ENCODE measurements around the gene ITPR2.

Gene ITPR2

DNA sequence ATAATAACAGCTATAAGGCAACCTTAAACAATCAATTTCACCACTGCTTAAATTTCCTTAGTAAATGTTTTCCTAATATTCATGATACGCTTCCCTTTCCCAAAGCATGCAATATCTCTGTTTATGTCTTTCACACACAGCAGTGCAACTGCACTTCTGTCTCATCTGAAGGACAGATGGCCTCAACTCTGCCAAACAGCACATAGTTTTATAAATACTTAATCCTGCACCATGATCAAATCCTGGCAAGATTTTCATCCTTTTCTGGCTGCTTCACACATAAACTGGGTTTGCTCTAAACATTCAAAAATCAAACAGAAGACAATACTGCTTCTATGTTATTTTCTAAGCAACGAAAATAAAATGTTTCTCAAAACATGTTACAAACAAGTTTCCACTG lies 266.3 kb downstream of the ITPR2 start:
- TF ChIP-seq, protein P1, sequence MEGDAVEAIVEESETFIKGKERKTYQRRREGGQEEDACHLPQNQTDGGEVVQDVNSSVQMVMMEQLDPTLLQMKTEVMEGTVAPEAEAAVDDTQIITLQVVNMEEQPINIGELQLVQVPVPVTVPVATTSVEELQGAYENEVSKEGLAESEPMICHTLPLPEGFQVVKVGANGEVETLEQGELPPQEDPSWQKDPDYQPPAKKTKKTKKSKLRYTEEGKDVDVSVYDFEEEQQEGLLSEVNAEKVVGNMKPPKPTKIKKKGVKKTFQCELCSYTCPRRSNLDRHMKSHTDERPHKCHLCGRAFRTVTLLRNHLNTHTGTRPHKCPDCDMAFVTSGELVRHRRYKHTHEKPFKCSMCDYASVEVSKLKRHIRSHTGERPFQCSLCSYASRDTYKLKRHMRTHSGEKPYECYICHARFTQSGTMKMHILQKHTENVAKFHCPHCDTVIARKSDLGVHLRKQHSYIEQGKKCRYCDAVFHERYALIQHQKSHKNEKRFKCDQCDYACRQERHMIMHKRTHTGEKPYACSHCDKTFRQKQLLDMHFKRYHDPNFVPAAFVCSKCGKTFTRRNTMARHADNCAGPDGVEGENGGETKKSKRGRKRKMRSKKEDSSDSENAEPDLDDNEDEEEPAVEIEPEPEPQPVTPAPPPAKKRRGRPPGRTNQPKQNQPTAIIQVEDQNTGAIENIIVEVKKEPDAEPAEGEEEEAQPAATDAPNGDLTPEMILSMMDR (IDR thresholded peaks at IDR 0.05; ENCODE audit: low read depth, low read length, missing control alignments), result no peak
- no peak overlapping the region for H3K4me3 ChIP-seq (replicated peaks; ENCODE audit: low read depth, low read length)
- DNase-seq (ENCODE audit: extremely low read depth, low read depth), result peak; percentile 9

DNA sequence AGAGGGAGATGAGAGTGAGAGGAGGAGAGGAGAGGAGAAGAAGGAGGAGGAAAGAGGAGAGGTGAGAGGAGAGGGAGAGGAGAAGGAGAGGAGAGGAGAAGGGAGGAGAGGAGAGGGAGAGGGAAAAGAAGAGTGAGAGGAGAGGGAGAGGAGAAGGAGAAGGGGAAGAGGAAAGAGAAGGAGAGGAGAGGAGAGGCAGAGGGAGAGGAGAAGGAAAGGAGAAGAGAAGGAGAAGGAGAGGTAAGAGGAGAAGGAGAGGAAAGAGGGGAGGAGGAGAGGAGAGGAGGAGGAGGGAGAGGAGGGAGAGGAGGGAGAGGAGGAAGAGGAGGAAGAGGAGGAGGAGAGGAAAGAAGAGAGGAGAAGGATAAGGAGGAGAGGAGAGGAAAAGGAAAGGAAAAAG lies 266.8 kb downstream of the ITPR2 start:
- H3K4me3 ChIP-seq (replicated peaks; ENCODE audit: low read depth, low read length), result no peak overlapping the region
- TF ChIP-seq, protein P1 (IDR thresholded peaks at IDR 0.05; ENCODE audit: low read depth, low read length, missing control alignments), result no peak
- DNase-seq (ENCODE audit: extremely low read depth, low read depth), result no peak

DNA sequence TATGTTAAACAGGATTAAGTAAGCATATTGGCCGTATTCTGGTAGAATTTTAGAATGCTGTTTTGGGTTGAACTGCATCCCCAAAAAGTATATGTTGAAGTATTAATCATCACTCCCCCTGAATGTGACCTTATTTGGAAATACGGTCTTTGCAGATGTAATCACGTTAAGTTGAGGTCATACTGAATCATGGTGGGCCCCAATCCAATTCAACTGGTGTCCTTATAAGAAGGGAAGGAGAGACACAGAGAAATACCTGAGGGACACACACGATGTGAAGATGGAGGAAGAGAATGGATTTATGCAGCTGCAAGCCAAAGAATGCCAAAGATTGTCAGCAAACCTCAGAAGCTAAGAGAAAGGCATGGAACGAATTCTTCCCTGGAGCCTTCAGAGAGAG lies 268.6 kb downstream of the ITPR2 start:
- TF ChIP-seq, protein P1 (IDR thresholded peaks at IDR 0.05; ENCODE audit: low read depth, low read length, missing control alignments), result no peak
- peak; percentile 4 for DNase-seq (ENCODE audit: extremely low read depth, low read depth)

DNA sequence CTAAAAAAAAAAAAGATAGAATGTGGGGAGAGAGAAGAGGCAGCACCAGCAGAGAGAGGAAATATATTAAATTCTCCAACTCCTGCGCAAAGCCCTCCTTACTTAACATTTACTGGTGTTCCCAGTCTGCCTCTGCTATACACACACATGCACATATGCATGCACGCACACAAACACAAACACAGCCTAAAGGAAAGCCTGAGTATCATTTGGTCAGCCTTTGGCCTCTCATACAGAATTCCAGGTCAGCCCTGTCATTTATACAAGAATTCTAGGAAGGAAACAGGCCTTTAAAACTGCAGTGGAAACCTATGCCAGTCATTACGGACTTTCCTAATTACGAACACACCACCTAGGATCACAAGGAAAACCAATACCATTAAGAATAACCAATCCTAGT lies 269.4 kb downstream of the ITPR2 start:
- TF ChIP-seq, protein P1 (IDR thresholded peaks at IDR 0.05; ENCODE audit: low read depth, low read length, missing control alignments), result no peak
- H3K4me3 ChIP-seq (replicated peaks; ENCODE audit: low read depth, low read length), result no peak overlapping the region
- DNase-seq (ENCODE audit: extremely low read depth, low read depth), result no peak

More for the DNA sequence above, 268.6 kb downstream of the ITPR2 start:
- no peak overlapping the region for H3K4me3 ChIP-seq (replicated peaks; ENCODE audit: low read depth, low read length)

DNA sequence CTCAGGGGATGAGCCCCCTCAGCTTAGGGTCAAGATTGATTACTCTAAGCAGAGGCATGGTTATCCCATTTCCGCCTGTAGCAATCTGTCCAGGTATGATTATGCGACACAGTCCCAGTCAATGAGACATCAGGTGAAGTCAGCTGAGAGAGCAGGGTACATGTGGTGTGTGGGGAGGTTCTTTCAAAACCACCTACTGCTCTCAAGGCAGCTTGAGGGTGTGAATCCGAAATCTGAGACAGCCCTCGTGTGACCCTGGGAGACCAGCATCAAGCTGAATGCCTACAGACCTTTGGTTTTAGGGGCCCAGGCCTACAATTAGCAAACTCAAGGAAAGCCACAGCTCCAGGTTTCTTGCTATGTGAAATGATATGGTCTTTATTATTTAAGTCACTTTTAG lies 275.7 kb downstream of the ITPR2 start:
- TF ChIP-seq, protein P1 (IDR thresholded peaks at IDR 0.05; ENCODE audit: low read depth, low read length, missing control alignments), result no peak
- no peak overlapping the region for H3K4me3 ChIP-seq (replicated peaks; ENCODE audit: low read depth, low read length)

DNA sequence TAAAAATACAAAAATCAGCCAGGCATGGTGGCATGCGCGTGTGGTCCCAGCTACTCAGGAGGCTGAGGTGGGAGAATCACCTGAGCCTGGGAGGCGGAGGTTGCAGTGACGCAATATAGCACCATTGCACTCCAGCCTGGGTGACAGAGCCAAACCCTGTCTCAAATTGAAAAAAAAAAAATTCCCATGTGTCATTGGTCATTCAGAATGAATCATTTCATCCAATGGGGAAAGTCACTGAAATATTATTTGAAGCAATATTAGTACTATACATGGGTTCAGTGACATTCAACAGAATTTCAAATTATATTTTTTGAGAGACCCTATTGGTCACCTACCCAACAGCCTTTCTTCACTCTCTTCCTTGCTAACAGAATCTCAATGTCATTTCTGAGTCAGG lies 276.1 kb downstream of the ITPR2 start:
- H3K4me3 ChIP-seq (replicated peaks; ENCODE audit: low read depth, low read length), result no peak overlapping the region
- TF ChIP-seq, protein P1 (IDR thresholded peaks at IDR 0.05; ENCODE audit: low read depth, low read length, missing control alignments), result no peak
- DNase-seq (ENCODE audit: extremely low read depth, low read depth), result no peak

More for the DNA sequence above, 275.7 kb downstream of the ITPR2 start:
- no peak for DNase-seq (ENCODE audit: extremely low read depth, low read depth)

DNA sequence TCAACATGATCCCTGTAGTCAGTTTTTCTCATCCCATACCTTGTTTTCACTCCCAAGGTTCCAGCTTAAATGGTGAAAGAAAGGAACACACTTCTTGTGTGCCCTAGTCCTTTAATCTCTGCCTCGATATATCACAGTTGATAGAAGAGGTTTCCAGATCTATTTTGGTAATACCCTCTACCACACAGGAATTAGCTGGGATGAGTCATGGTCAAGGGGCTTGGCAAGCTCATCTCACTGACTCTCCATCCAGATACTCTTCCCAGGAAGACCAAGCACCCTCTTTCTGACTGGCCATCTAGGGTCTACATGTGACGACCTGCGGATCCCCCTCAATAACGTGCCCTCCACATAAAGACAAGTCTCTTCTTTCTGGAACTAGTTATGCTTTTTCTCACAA lies 277.9 kb downstream of the ITPR2 start:
- TF ChIP-seq, protein P1 (IDR thresholded peaks at IDR 0.05; ENCODE audit: low read depth, low read length, missing control alignments), result no peak
- H3K4me3 ChIP-seq (replicated peaks; ENCODE audit: low read depth, low read length), result no peak overlapping the region
- DNase-seq (ENCODE audit: extremely low read depth, low read depth), result no peak

All from HFF-Myc (cell line).